Pancreas (tissue), 10 donors: ENCODE data around the gene TBX20. TPM values are rescaled to one million over a fixed set of nuclear protein-coding genes. Genes with fewer than 3 reads are reported as not detected.

ENCODE experiments used
- ATAC-seq, 4 donors: fragments of 200-7000 bp; cut with Tn5 transposase; one replicate each; pipeline versions ENCODE4 v1.8.0 to v1.9.1; 2020; ENCODE audit warnings: mild to moderate bottlenecking in 4 of 4, moderate library complexity in 4 of 4
- DNase-seq, 6 donors: peaks; one replicate each; pipeline ENCODE4 v3.0.0-alpha.2; 2020
- FAIRE-seq: peaks from 2 replicates; lab custom pipeline; 2012; peaks lifted over from hg19 to GRCh38; lab: Jason Lieb, UNC
- H3K27ac ChIP-seq, 4 donors: fragments of 200-600 bp; sonication (generic); 1 replicate in 3 of 4; 2 replicates in 1 of 4; pipeline versions ENCODE4 v1.5.0 to v1.8.0; 2020
- H3K27me3 ChIP-seq, 4 donors: fragments of 200-600 bp; one replicate each; pipeline ENCODE4 v1.8.0; 2021
- H3K36me3 ChIP-seq, 3 donors: fragments of 200-600 bp; sonication (generic) in 1 of 3; one replicate each; pipeline versions ENCODE4 v1.5.0 to v1.8.0; 2020 to 2021
- H3K4me1 ChIP-seq, 3 donors: fragments of 200-600 bp; one replicate each; pipeline ENCODE4 v1.8.0; 2021
- H3K4me3 ChIP-seq, 4 donors: fragments of 200-600 bp; sonication (generic) in 2 of 4; one replicate each; pipeline versions ENCODE4 v1.5.0 to v1.8.0; 2020 to 2021
- H3K9me3 ChIP-seq, 4 donors: fragments of 200-600 bp; one replicate each; pipeline ENCODE4 v1.8.0; 2021
- CTCF ChIP-seq, 4 donors: fragments of 200-600 bp; sonication (generic) in 3 of 4; IDR thresholded peaks; one replicate each; pipeline versions ENCODE4 v1.5.0 to v1.8.0; 2021; ENCODE audit warnings: antibody characterized with exemption in 4 of 4
- WGBS, 2 donors: extraction: QIAGEN DNeasy Blood & Tissue Kit; methylation state at CpG; one replicate each; pipeline ENCODE4 v1.1.7; 2013; 5-methylcytosine and 5-hydroxymethylcytosine counted together
- intact Hi-C, 3 donors: fragments of 100-400 bp; cut with DNase I; formaldehyde crosslinking; loops; one replicate each; pipeline versions ENCODE4 v1.11.1 to v1.14.2; 2022
- polyA plus RNA-seq, 2 donors: library from polyadenylated mRNA; stranded (reverse); fragments of 200-250 nt; gene quantifications; one replicate each; pipeline ENCODE4 v1.2.3, GENCODE V29; 2013
- total RNA-seq, 6 donors: library from RNA; stranded (reverse); fragmentation: NEBNext Ultra II Directional in 4 of 6; extraction: Animal tissue kit (Norgen Biotek cat#: 25700) in 4 of 6; gene quantifications; one replicate each; pipeline versions ENCODE4 v1.2.1 to v1.2.4, GENCODE V29; 2021 to 2023
- donor health status: healthy with polysubstance abuse.
- donor health status: DM: no; HTN: no; CAD: no; lungs with moderate emphysema.
- donor health status: DM: no; HTN: no; CAD: no.
- donor health status: control.
- donor health status: control.
- donor health status: Bipolar disorder and iron deficiency.
- donor health status: DM: yes; HTN: yes; CAD: no.
- donor health status: DM: no; HTN: no; CAD: no.
- donor health status: DM: no; HTN: no; CAD: no.
- donor health status: DM: yes; HTN: yes; CAD: no.

TBX20 gene
- total and polyA plus RNA-seq, 8 donors = not detected

- ATAC-seq = no peak
- Histone ChIP-seq H3K27ac (no peak overlapping the region), H3K4me1 (no peaks in the 10 kb centered on the region), H3K9me3 (no peaks in the 10 kb centered on the region), H3K27me3 (peaks cover 0 to 19% (median 0%) of the 10 kb centered on the region in 4 donors), H3K36me3 (no peaks in the 10 kb centered on the region), H3K4me3 (no peak overlapping the region)
- TF ChIP-seq CTCF (IDR thresholded peaks at IDR 0.05) = no peak
- intact Hi-C loops = no loop called here
- DNase-seq = no peak
- FAIRE-seq = no peak
Measured at GRCh38 chr7:35267411-35267810, 13.5 kb upstream of the TBX20 start.

GRCh38 chr7:35263396-35263795, 9.5 kb upstream of the TBX20 start:
- ATAC-seq = no peak
- Histone ChIP-seq H3K9me3 (no peaks in the 10 kb centered on the region), H3K27me3 (peaks cover 0 to 44% (median 5%) of the 10 kb centered on the region in 4 donors), H3K4me3 (no peak overlapping the region), H3K27ac (no peak overlapping the region), H3K36me3 (no peaks in the 10 kb centered on the region), H3K4me1 (no peaks in the 10 kb centered on the region)
- intact Hi-C loops = no loop called here
- no peak for FAIRE-seq
- no peak for DNase-seq
- TF ChIP-seq CTCF (IDR thresholded peaks at IDR 0.05) = no peak
- 24 to 27% methylated on average over 2 of the region's 2 CpGs for WGBS, 2 donors

GRCh38 chr7:35261476-35262285, 7.8 kb upstream of the TBX20 start:
- DNase-seq = peak in 1 of 6 donors; percentile 60
- H3K36me3 ChIP-seq = no peaks in the 10 kb centered on the region
- H3K27me3 ChIP-seq = peaks cover 0 to 59% (median 7%) of the 10 kb centered on the region in 4 donors
- no peaks in the 10 kb centered on the region for H3K9me3 ChIP-seq
- no peak overlapping the region for H3K4me3 ChIP-seq
- 3% methylated on average over 55 to 56 of the region's 56 CpGs for WGBS, 2 donors
- no peak for TF ChIP-seq CTCF (IDR thresholded peaks at IDR 0.05)
- no peak for FAIRE-seq
- no peaks in the 10 kb centered on the region for H3K4me1 ChIP-seq
- no peak for ATAC-seq
- no peak overlapping the region for H3K27ac ChIP-seq
- intact Hi-C loops = no loop called here

- Histone ChIP-seq H3K36me3 (no peaks in the 10 kb centered on the region), H3K9me3 (no peaks in the 10 kb centered on the region), H3K4me1 (no peaks in the 10 kb centered on the region), H3K27me3 (peaks cover 0 to 60% (median 7%) of the 10 kb centered on the region in 4 donors), H3K27ac (no peak overlapping the region), H3K4me3 (no peak overlapping the region)
- FAIRE-seq (no peak), ATAC-seq (no peak), DNase-seq (no peak)
- 1 to 3% methylated on average over 21 of the region's 21 CpGs for WGBS, 2 donors
- intact Hi-C loops = no loop called here
- no peak for TF ChIP-seq CTCF (IDR thresholded peaks at IDR 0.05)
Measured at GRCh38 chr7:35261041-35261440, 7.1 kb upstream of the TBX20 start.

- ATAC-seq (no peak), FAIRE-seq (no peak), DNase-seq (no peak)
- H3K9me3 ChIP-seq = no peaks in the 10 kb centered on the region
- H3K36me3 ChIP-seq = no peaks in the 10 kb centered on the region
- no peak overlapping the region for H3K4me3 ChIP-seq
- H3K4me1 ChIP-seq = no peaks in the 10 kb centered on the region
- WGBS, 2 donors = 25 to 30% methylated on average over 7 of the region's 7 CpGs
- intact Hi-C loops = no loop called here
- no peak overlapping the region for H3K27ac ChIP-seq
- no peak for TF ChIP-seq CTCF (IDR thresholded peaks at IDR 0.05)
- H3K27me3 ChIP-seq = peaks cover 0 to 68% (median 9%) of the 10 kb centered on the region in 4 donors
Measured at GRCh38 chr7:35260246-35260645, 6.3 kb upstream of the TBX20 start.
